CD4-positive, alpha-beta T cell treated with Interleukin-15 for 1 hour (primary cell): ENCODE results near the gene LRRC3B.
"Not testable (repeated sequence)": the region's sequence is repeated elsewhere in the genome, so short reads cannot be mapped to it uniquely, and the experiment has no call there.

Experiments used
- DNase-seq: peaks from one replicate; pipeline ENCODE4 v3.0.0-alpha.2; 2020

LRRC3B gene

GRCh38 chr3:26622621-26623418 is at the start of gene LRRC3B:
LRRC3B (plus strand) TSS chr3:26622772; CDS start chr3:26709673, 86,901 bp downstream.
- no peak for DNase-seq

- no peak for DNase-seq
Observed at GRCh38 chr3:26574766-26575165, 47.8 kb upstream of the LRRC3B start.

DNA sequence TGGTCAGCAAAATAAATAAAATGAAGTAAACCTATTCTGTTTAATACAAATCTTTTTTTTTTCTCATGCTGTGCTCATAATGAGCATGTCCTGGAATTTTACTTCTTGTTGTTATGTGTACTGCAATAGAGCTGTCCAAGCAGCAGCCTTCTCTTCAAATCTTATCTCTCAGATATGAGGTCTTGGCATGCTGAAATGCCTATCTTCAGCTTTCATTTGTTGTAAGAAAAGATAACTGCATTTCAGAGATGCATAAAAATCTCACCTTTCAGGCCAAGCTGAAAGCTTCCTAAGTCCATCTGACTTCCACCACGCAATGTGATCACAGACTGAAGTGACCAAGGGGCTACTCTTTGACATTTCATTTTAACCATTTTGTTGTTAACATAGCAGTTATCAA is 43.5 kb upstream of the LRRC3B start:
- no peak for DNase-seq

- no peak for DNase-seq
Observed at GRCh38 chr3:26587571-26587970, 35.0 kb upstream of the LRRC3B start.

GRCh38 chr3:26588931-26589330 is 33.6 kb upstream of the LRRC3B start:
- no peak for DNase-seq

DNA sequence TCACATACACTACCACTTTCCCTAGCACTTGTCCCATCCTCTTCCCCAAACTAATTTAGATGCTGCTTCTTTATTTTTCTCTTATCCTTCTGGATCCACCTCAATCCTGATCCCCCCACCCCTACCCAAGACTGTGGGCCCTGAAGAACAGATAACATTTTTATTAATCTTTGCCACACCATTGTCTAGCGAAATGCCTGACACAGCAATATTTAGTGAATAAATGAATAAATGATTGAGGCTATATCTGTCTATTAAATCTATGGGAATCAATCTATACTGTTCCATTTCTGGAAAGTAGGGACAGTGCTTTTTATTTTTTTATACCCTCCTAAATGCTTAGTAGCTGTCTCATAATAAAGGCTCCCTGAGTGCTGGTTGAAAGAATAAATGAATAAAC is 32.9 kb upstream of the LRRC3B start:
- no peak for DNase-seq

- DNase-seq: no peak
Observed at GRCh38 chr3:26590919-26591484, 31.6 kb upstream of the LRRC3B start.

DNA sequence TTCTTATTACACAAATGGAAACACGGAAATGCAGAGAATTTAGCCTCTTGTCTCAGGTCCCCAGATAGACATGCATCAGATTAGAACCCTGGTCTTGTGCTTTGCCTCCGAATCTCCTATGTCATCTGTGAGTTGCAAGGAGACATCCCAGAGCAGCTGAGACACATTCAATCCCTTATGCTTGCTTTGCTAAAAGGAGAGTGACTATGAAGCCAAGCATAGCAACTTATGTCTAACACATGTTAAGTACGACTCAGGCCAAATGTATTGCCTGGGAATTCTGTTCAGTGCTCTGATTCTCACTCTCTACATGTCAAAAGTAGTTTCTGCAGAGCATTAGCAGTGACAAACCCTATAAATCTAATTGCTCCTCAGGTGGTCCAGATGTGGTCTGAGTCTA is 30.6 kb upstream of the LRRC3B start:
- DNase-seq: no peak

- no peak for DNase-seq
Observed at GRCh38 chr3:26592451-26592850, 30.1 kb upstream of the LRRC3B start.

DNA sequence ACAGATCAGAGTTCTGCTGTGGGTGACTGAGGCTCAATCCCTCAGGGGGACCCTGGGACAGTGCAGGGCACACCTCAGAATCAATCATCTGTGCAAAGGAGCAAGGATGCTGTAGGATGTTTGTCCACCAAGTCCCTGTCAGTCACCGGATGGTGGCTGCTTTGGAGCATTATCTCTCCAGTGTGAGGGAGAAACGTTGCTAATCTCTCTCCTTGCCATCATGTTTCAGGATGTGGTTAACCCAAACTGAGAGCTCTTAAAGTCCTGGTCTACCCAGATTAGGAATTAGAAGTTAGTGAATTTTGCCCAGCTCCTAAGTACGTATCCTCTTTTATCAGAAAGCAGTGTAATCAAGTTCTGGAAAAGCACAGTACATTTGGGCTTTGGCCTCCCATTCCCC is 26.2 kb upstream of the LRRC3B start:
- DNase-seq: no peak

DNA sequence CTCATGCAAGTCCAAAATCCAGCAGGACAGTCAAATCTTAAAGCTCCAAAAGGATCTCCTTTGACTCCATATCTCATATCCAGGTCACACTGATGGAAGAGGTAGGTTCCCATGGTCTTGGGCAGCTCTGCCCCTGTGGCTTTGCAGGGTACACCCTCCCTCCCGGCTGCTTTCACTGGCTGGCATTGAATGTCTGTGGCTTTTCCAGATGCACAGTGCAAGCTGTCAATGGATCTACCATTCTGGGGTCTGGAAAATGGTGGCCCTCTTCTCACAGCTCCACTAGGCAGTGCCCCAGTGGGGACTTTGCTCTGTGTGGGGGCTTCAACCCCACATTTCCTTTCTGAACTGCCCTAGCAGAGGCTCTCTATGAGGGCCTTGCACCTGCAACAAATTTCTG is 19.3 kb upstream of the LRRC3B start:
- not testable (repeated sequence) for DNase-seq

GRCh38 chr3:26603771-26604170 is 18.8 kb upstream of the LRRC3B start:
- not testable (repeated sequence) for DNase-seq

GRCh38 chr3:26614006-26614685 is 8.4 kb upstream of the LRRC3B start:
- no peak for DNase-seq

- no peak for DNase-seq
Observed at GRCh38 chr3:26621176-26621575, 1.4 kb upstream of the LRRC3B start.

DNA sequence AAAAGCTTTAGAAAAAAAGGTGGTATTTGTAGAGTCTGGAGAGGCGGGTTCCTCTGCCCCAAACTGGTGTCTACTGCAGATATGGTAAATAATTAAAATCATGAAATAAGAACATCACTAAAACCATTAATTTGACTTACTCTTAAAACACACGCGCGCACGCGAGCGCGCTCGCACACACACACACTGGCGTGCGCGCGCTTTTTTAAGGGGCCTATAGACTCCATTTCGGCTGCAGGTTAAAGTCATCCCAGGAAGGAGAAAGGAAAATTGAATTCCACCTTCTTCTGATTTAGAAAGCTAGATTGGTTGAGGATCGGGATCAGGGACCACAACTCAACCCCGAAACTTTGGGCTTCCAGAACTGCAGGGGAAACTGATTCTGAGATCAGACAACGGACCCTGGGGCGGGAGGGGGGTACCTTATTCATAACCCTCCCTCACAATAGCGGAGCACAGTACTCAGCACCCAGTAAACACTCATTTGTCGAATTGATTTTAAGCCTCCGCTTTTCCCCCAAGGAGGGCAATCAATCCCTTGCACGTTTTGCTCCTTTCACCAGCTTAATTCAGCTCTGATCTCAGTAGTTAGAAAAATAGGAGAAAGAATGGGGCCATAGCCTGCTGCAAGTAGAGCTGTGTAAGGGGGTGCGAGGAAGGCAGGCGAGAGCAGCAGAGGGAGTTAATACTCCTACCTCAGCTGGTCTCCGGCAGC is 509 bp upstream of the LRRC3B start:
- no peak for DNase-seq

DNA sequence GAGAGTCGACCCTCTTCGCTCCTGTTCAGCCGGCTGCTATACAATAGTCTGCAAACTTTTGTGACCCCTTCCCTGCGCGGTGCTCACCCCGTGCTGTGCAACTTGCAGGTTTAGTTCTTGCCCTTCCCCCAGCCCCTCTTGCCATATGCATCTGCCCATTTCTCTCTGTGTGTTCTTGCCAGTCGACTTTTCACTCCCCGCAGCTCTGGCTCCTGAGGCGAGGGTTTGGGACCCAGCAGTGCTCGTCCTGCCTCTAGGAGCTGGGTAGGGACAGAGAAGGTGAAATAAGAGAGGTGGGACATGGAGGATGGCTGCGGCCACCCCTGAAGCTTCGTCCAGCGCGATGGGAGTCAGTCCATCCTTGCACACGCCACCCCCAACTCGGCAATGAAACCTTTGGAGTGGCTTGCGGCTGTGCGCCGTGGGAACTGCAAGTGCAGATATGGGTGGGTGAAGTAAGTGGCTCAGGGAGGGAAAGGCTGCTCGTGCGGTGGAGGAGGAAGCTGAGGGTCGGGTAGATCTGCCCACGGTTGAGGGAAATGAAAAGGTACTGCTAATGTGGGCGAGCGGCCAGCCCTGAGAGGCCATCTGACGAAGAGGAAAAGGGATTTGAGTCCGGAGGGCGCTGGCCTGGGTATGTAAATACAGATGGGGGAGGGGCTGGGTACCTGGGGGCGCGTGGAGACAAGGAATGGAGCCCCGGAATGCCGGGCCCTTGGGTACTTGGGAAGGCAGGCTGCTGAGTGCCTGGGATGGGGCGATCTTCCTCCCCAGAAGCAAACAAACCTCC is 1.0 kb downstream of the LRRC3B start:
- DNase-seq: no peak

DNA sequence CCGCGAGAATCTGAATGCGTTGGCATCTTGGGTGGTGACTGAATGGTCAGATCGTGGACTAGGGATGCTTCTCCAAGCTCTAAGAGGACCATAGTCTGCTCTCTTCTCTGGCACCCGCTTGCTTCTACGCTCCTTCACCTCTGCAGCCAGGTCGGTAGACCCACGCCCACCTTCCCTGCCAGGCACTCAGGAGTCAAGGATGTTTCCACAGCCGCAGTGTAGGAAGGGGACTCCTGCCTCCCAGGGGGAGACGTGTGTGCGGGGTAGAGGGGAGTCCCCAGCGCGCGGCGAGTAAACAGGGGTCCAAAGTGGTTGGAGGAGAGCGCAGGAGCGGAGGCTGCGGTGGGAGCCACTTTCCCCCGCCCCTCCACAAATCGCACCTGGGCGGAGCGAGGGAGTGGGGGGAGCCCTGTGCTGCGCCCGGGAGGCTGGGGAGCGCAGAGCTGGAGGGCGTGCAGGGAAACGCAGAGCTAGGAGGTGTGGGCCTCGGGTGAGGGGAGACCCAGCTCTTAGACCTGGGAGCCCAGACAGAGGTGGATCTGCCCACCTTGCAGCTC is 1.7 kb downstream of the LRRC3B start:
- DNase-seq: no peak

GRCh38 chr3:26625187-26625586 is 2.6 kb downstream of the LRRC3B start:
- no peak for DNase-seq

GRCh38 chr3:26627080-26627479 is 4.5 kb downstream of the LRRC3B start:
- no peak for DNase-seq

GRCh38 chr3:26628915-26629314 is 6.3 kb downstream of the LRRC3B start:
- DNase-seq: no peak

- no peak for DNase-seq
Observed at GRCh38 chr3:26630669-26631389, 8.3 kb downstream of the LRRC3B start.

- DNase-seq: no peak
Observed at GRCh38 chr3:26631390-26631738, 8.8 kb downstream of the LRRC3B start.
